GM21447 (cell line): ENCODE results near the gene MRPS2.

Experiments used
- ATAC-seq: cut with Tn5 transposase; IDR thresholded peaks from one replicate; pipeline ENCODE4 v1.9.1; 2021; ENCODE audit not compliant: unreplicated experiment

The MRPS2 gene

DNA sequence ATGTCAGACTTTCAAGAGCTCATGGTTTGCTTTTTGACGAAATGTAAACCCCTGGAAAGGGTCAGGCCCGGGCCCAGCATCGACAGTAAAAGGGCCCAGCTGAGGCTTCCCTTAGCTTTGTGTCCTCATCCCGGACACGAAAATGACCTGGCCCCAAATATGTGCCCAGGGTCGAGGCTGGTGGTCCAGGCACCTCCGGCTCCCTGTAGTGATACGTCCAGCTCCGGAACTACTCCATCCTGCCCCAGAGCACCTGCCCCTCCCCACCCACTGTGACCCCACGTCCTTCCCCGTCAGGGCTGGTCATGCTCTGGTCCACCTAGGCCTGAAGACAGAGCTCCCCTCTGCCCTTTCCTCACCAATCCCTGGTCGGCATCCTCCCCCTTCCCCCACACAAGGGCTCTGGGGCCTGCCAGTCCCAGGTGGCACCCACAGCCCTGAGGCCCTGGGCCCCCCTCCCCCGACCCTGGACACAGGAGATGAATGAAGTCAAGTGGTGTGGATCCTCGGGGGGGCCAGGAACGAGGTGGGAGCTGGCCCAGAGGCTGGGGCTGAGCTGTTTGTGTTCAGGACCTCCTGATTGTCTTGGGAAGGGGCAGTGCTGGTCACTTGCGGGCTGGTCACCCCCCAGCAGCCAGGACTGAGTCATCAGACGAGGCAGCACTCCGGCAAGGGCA lies 51.7 kb downstream of the MRPS2 start:
- no peak for ATAC-seq

DNA sequence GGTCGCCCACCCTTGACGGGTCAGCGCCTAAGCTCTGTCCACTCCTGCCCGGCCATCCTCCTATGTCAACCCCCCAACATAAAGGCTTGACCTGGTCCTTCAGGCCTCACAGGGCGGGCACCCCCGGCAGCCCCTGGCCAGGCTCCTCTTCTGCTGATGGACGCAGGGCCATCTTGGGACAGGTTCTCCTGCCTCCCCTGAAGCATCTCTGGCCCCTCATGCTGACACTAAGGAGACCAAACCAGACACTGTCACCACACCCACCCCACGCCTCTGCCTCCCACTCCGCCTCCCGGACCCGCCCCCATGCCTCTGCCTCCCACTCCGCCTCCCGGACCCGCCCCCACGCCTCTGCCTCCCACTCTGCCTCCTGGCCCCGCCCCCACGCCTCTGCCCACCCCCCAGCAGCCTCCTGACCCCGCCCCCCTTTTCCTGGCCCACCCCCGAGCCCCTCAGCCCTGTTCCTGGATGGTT lies 52.3 kb downstream of the MRPS2 start:
- ATAC-seq, result no peak
